Gastroesophageal sphincter (tissue), 4 donors: ENCODE results near the gene DCAF5. TPM values are rescaled to one million over a fixed set of nuclear protein-coding genes. Genes with fewer than 3 reads are reported as not detected.
"Not testable (repeated sequence)": the region's sequence is repeated elsewhere in the genome, so short reads cannot be mapped to it uniquely, and the experiment has no call there.

ENCODE experiments used
- ATAC-seq: fragments of 150-250 bp; one replicate; pipeline ENCODE4 v1.9.1; 2016; ENCODE audit warnings: mild to moderate bottlenecking, moderate library complexity
- H3K27ac ChIP-seq, 4 donors: fragments of 200-600 bp; sonication (generic) in 3 of 4; 1 replicate in 3 of 4; 2 replicates in 1 of 4; pipeline ENCODE4 v1.5.1; 2016 to 2019
- H3K27me3 ChIP-seq: fragments of 200-600 bp; sonication (generic); one replicate; pipeline ENCODE4 v1.5.1; 2019
- H3K36me3 ChIP-seq, 2 donors: fragments of 200-600 bp; sonication (generic); one replicate each; pipeline ENCODE4 v1.5.1; 2019; ENCODE audit warnings: control low read depth in 1 of 2
- H3K4me1 ChIP-seq, 3 donors: fragments of 200-600 bp; sonication (generic); 1 replicate in 2 of 3; 2 replicates in 1 of 3; pipeline ENCODE4 v1.5.1; 2016 to 2019; ENCODE audit warnings: control low read depth in 2 of 3
- H3K4me3 ChIP-seq, 2 donors: fragments of 200-600 bp; sonication (generic); one replicate each; pipeline ENCODE4 v1.5.1; 2019; ENCODE audit warnings: mild to moderate bottlenecking in 1 of 2, moderate library complexity in 1 of 2
- H3K9me3 ChIP-seq, 3 donors: fragments of 200-600 bp; sonication (generic); one replicate each; pipeline ENCODE4 v1.5.1; 2017 to 2019; ENCODE audit warnings: control low read depth in 2 of 3
- CTCF ChIP-seq, 4 experiments: fragments of 200-600 bp in 2 of 4; fragments of 450-650 bp in 2 of 4; sonication (generic) in 1 of 4; IDR thresholded peaks; one replicate each; pipeline ENCODE4 v1.5.1; 2017 to 2019; ENCODE audit warnings: antibody characterized with exemption in 4 of 4, mild to moderate bottlenecking in 2 of 4, moderate library complexity in 2 of 4
- EP300 ChIP-seq: sonication (generic); formaldehyde crosslinking; IDR thresholded peaks from one replicate; pipeline ENCODE4 v1.6.1; 2017; ENCODE audit warnings: antibody characterized with exemption, mild to moderate bottlenecking
- POLR2A ChIP-seq, 2 donors: fragments of 450-650 bp; IDR thresholded peaks; one replicate each; pipeline ENCODE4 v1.6.1; 2017; ENCODE audit warnings: antibody characterized with exemption in 2 of 2, mild to moderate bottlenecking in 2 of 2, moderate library complexity in 1 of 2
- POLR2AphosphoS5 ChIP-seq: sonication (generic); formaldehyde crosslinking; IDR thresholded peaks from one replicate; pipeline ENCODE4 v1.6.1; 2017; ENCODE audit warnings: antibody characterized with exemption
- WGBS, 2 donors: methylation state at CpG; one replicate each; pipeline ENCODE4 v1.1.5; 2018; ENCODE audit warnings: low coverage in 1 of 2; 5-methylcytosine and 5-hydroxymethylcytosine counted together
- total RNA-seq, 4 donors: library from RNA; depleted of rRNA; stranded (reverse); fragments of >200 nt; gene quantifications; one replicate each; pipeline ENCODE4 v1.1.0, GENCODE V29; 2016

Gene DCAF5
- total RNA-seq, 4 donors from 2014 or later = 31.0 to 63.6 (median 36.9) TPM

GRCh38 chr14:69027242-69027913 lies 125.5 kb downstream of the DCAF5 start:
- Histone ChIP-seq H3K36me3 (no peaks in the 10 kb centered on the region), H3K27me3 (no peaks in the 10 kb centered on the region), H3K27ac (no peak overlapping the region), H3K9me3 (no peaks in the 10 kb centered on the region), H3K4me3 (no peak overlapping the region), H3K4me1 (no peaks in the 10 kb centered on the region)
- 33 to 50% methylated on average over 1 of the region's 1 CpG for WGBS, 2 donors
- no peak for TF ChIP-seq POLR2AphosphoS5
- TF ChIP-seq POLR2A (IDR thresholded peaks at IDR 0.05) = no peak
- TF ChIP-seq EP300 = no peak
- no peak for TF ChIP-seq CTCF (IDR thresholded peaks at IDR 0.05)
- ATAC-seq = no peak

- no peak for ATAC-seq
- no peaks in the 10 kb centered on the region for H3K9me3 ChIP-seq
- 81 to 96% methylated on average over 4 of the region's 4 CpGs for WGBS, 2 donors
These were observed 129.9 kb downstream of the DCAF5 start for GRCh38 chr14:69023035-69023434.

GRCh38 chr14:69022093-69022492 lies 130.8 kb downstream of the DCAF5 start:
- WGBS, 2 donors = 90 to 96% methylated on average over 8 of the region's 8 CpGs
- not testable (repeated sequence) for H3K27me3 ChIP-seq, ATAC-seq, H3K36me3 ChIP-seq, H3K9me3 ChIP-seq, H3K4me1 ChIP-seq, H3K4me3 ChIP-seq, H3K27ac ChIP-seq

More at GRCh38 chr14:69023035-69023434, 129.9 kb downstream of the DCAF5 start:
- no peaks in the 10 kb centered on the region for H3K4me1 ChIP-seq
- H3K4me3 ChIP-seq = no peak overlapping the region
- no peak overlapping the region for H3K27ac ChIP-seq
- TF ChIP-seq EP300 = no peak
- no peak for TF ChIP-seq CTCF (IDR thresholded peaks at IDR 0.05)
- no peak for TF ChIP-seq POLR2A (IDR thresholded peaks at IDR 0.05)
- no peak for TF ChIP-seq POLR2AphosphoS5
- H3K27me3 ChIP-seq = no peaks in the 10 kb centered on the region
- no peaks in the 10 kb centered on the region for H3K36me3 ChIP-seq

- peaks cover 0 to 6% (median 0%) of the 10 kb centered on the region in 3 donors for H3K4me1 ChIP-seq
- ATAC-seq = no peak
- no peaks in the 10 kb centered on the region for H3K9me3 ChIP-seq
- no peaks in the 10 kb centered on the region for H3K27me3 ChIP-seq
- WGBS, 2 donors = 60% methylated on average over 2 of the region's 4 CpGs; no CpG with 5 or more reads in 1 of the 2 donors
- no peaks in the 10 kb centered on the region for H3K36me3 ChIP-seq
- TF ChIP-seq CTCF (IDR thresholded peaks at IDR 0.05) (no peak), EP300 (no peak), POLR2A (IDR thresholded peaks at IDR 0.05) (no peak), POLR2AphosphoS5 (no peak)
- no peak overlapping the region for H3K4me3 ChIP-seq
- H3K27ac ChIP-seq = no peak overlapping the region
These were observed 135.2 kb downstream of the DCAF5 start for GRCh38 chr14:69017706-69018105.

- TF ChIP-seq POLR2A (IDR thresholded peaks at IDR 0.05) (no peak), CTCF (IDR thresholded peaks at IDR 0.05) (no peak), POLR2AphosphoS5 (no peak), EP300 (no peak)
- WGBS, 2 donors = 100% methylated on average over 2 of the region's 6 CpGs; no CpG with 5 or more reads in 1 of the 2 donors
- peaks cover 0 to 6% (median 0%) of the 10 kb centered on the region in 3 donors for H3K4me1 ChIP-seq
These were observed 138.1 kb downstream of the DCAF5 start for GRCh38 chr14:69014829-69015259.

More at GRCh38 chr14:69014829-69015259, 138.1 kb downstream of the DCAF5 start:
- H3K27me3 ChIP-seq = no peaks in the 10 kb centered on the region
- no peak overlapping the region for H3K4me3 ChIP-seq
- no peaks in the 10 kb centered on the region for H3K36me3 ChIP-seq
- no peak for ATAC-seq
- H3K27ac ChIP-seq = no peak overlapping the region
- no peaks in the 10 kb centered on the region for H3K9me3 ChIP-seq
